Liver (tissue), 9 donors: ENCODE measurements around the gene KLK7. TPM values are rescaled to one million over a fixed set of nuclear protein-coding genes. Genes with fewer than 3 reads are reported as not detected.

Experiments used
- DNase-seq: peaks from one replicate; pipeline ENCODE4 v3.0.0-alpha.2; 2017; ENCODE audit warnings: low spot score
- H3K27ac ChIP-seq, 2 donors: one replicate each; pipeline ENCODE4 v1.7.0; 2013; ENCODE audit warnings: inconsistent platforms in 2 of 2, low read length in 2 of 2, control low read depth in 1 of 2, low read depth in 1 of 2, mild to moderate bottlenecking in 1 of 2
- H3K27me3 ChIP-seq, 4 donors: one replicate each; pipeline versions ENCODE4 v1.6.1 to v1.7.0; 2013; ENCODE audit warnings: low read length in 3 of 4, inconsistent platforms in 1 of 4, mild to moderate bottlenecking in 1 of 4, moderate library complexity in 1 of 4; ENCODE audit not compliant: control insufficient read depth in 4 of 4, insufficient read depth in 4 of 4
- H3K36me3 ChIP-seq, 4 donors: one replicate each; pipeline versions ENCODE4 v1.6.1 to v1.7.0; 2013; ENCODE audit warnings: low read length in 3 of 4, mild to moderate bottlenecking in 3 of 4, low read depth in 1 of 4, moderate library complexity in 1 of 4; ENCODE audit not compliant: control insufficient read depth in 4 of 4, insufficient read depth in 3 of 4
- H3K4me1 ChIP-seq, 4 donors: one replicate each; pipeline versions ENCODE4 v1.6.1 to v1.7.0; 2013; ENCODE audit warnings: low read length in 3 of 4, mild to moderate bottlenecking in 3 of 4, moderate library complexity in 1 of 4; ENCODE audit not compliant: control insufficient read depth in 4 of 4, insufficient read depth in 4 of 4
- H3K4me3 ChIP-seq, 3 donors: one replicate each; pipeline versions ENCODE4 v1.6.1 to v1.7.0; 2013; ENCODE audit warnings: low read length in 3 of 3, control low read depth in 1 of 3, low read depth in 1 of 3, mild to moderate bottlenecking in 1 of 3
- H3K9ac ChIP-seq, 2 donors: one replicate each; pipeline ENCODE4 v1.7.0; 2013; ENCODE audit warnings: low read length in 2 of 2, mild to moderate bottlenecking in 2 of 2, moderate library complexity in 2 of 2, control low read depth in 1 of 2, low read depth in 1 of 2
- H3K9me3 ChIP-seq, 4 donors: one replicate each; pipeline versions ENCODE4 v1.6.1 to v1.7.0; 2013; ENCODE audit warnings: low read length in 3 of 4; ENCODE audit not compliant: control insufficient read depth in 4 of 4
- ATF3 ChIP-seq: IDR thresholded peaks from 2 replicates; pipeline ENCODE4 v1.6.1; 2016; ENCODE audit warnings: antibody characterized with exemption
- CTCF ChIP-seq: fragments of 150-350 bp; IDR thresholded peaks from 2 replicates; pipeline ENCODE4 v1.5.1; 2017; ENCODE audit warnings: improper control_type of control experiment, low read depth, low read length; ENCODE audit not compliant: missing input control
- EGR1 ChIP-seq, 2 donors: IDR thresholded peaks; 2 replicates each; pipeline ENCODE4 v1.6.1; 2016 to 2018; ENCODE audit warnings: antibody characterized with exemption in 2 of 2, low read depth in 2 of 2
- FOXA1 ChIP-seq: IDR thresholded peaks from 2 replicates; pipeline ENCODE4 v1.6.1; 2016; ENCODE audit warnings: antibody characterized with exemption
- FOXA2 ChIP-seq: IDR thresholded peaks from 2 replicates; pipeline ENCODE4 v1.6.1; 2016; ENCODE audit warnings: antibody characterized with exemption
- GABPA ChIP-seq, 2 donors: IDR thresholded peaks in 1 of 2; conservative IDR thresholded peaks in 1 of 2; 2 replicates each; pipeline ENCODE4 v1.6.1; 2016; ENCODE audit warnings: antibody characterized with exemption in 2 of 2, mild to moderate bottlenecking in 1 of 2, moderate library complexity in 1 of 2
- HNF4A ChIP-seq, 2 donors: conservative IDR thresholded peaks; 2 replicates each; pipeline ENCODE4 v1.6.1; 2016; ENCODE audit warnings: antibody characterized with exemption in 2 of 2, mild to moderate bottlenecking in 2 of 2
- HNF4G ChIP-seq: IDR thresholded peaks from 2 replicates; pipeline ENCODE4 v1.6.1; 2016; ENCODE audit warnings: antibody characterized with exemption
- JUND ChIP-seq, 2 donors: IDR thresholded peaks; 2 replicates each; pipeline ENCODE4 v1.6.1; 2016; ENCODE audit warnings: antibody characterized with exemption in 2 of 2
- MAX ChIP-seq: IDR thresholded peaks from 2 replicates; pipeline ENCODE4 v1.6.1; 2016; ENCODE audit warnings: antibody characterized with exemption
- NR2F2 ChIP-seq: IDR thresholded peaks from 2 replicates; pipeline ENCODE4 v1.6.1; 2016; ENCODE audit warnings: antibody characterized with exemption
- RAD21 ChIP-seq, 2 donors: IDR thresholded peaks; 2 replicates each; pipeline ENCODE4 v1.6.1; 2016; ENCODE audit warnings: antibody characterized with exemption in 2 of 2, mild to moderate bottlenecking in 2 of 2
- REST ChIP-seq: IDR thresholded peaks from 2 replicates; pipeline ENCODE4 v1.6.1; 2016; ENCODE audit warnings: antibody characterized with exemption, mild to moderate bottlenecking
- RXRA ChIP-seq, 2 donors: IDR thresholded peaks; 2 replicates each; pipeline ENCODE4 v1.6.1; 2017 to 2018; ENCODE audit warnings: antibody characterized with exemption in 2 of 2, mild to moderate bottlenecking in 1 of 2
- SP1 ChIP-seq: IDR thresholded peaks from 2 replicates; pipeline ENCODE4 v1.6.1; 2018; ENCODE audit warnings: antibody characterized with exemption, mild to moderate bottlenecking
- TAF1 ChIP-seq: conservative IDR thresholded peaks from 2 replicates; pipeline ENCODE4 v1.6.1; 2016; ENCODE audit warnings: antibody characterized with exemption, mild to moderate bottlenecking
- YY1 ChIP-seq: IDR thresholded peaks from 2 replicates; pipeline ENCODE4 v1.6.1; 2016; ENCODE audit warnings: antibody characterized with exemption, mild to moderate bottlenecking
- ZBTB33 ChIP-seq: IDR thresholded peaks from 2 replicates; pipeline ENCODE4 v1.6.1; 2016; ENCODE audit warnings: antibody characterized with exemption
- WGBS: extraction: QIAGEN DNeasy Blood & Tissue Kit; methylation state at CpG from one replicate; pipeline ENCODE4 v1.1.7; 2013; 5-methylcytosine and 5-hydroxymethylcytosine counted together
- polyA plus RNA-seq, 2 donors: library from polyadenylated mRNA; stranded (reverse) in 1 of 2; unstranded in 1 of 2; fragments of 200-250 nt in 1 of 2; fragments of >200 nt in 1 of 2; fragmentation: Nextera tagmentation in 1 of 2; extraction: Ambion mirVana in 1 of 2; gene quantifications; one replicate each; pipeline versions ENCODE4 v1.2.1 to v1.2.3, GENCODE V29; 2013 to 2015
- total RNA-seq, 2 donors: library from RNA; depleted of rRNA; stranded (reverse); fragments of >200 nt; gene quantifications; one replicate each; pipeline ENCODE4 v1.2.3, GENCODE V29; 2014
- donor health status: healthy.
- donor health status: healthy.
- donor health status: healthy.
- donor health status: healthy.
- donor health status: healthy.

The KLK7 gene
- total and polyA plus RNA-seq, 4 donors = not detected

GRCh38 chr19:51026554-51026831 lies 42.8 kb upstream of the KLK7 start, which contains the start of gene KLK11:
Gene KLK11, minus strand, starts transcription at chr19:51026616. Its CDS starts 985 bp downstream, at chr19:51025631.
- 78% methylated on average over 11 of the region's 11 CpGs for WGBS
- Histone ChIP-seq H3K36me3 (no peaks in the 10 kb centered on the region), H3K4me3 (no peak within 1 kb of the TSS), H3K27me3 (peaks cover 0 to 8% (median 0%) of the 10 kb centered on the region in 4 donors), H3K4me1 (no peaks in the 10 kb centered on the region), H3K9ac (no peak within 1 kb of the TSS), H3K27ac (no peak within 1 kb of the TSS), H3K9me3 (peaks cover 0 to 3% (median 0%) of the 10 kb centered on the region in 4 donors)
- no peak for DNase-seq
- TF ChIP-seq HNF4G (no peak), GABPA (IDR thresholded peaks at IDR 0.05 in 1 of 2, conservative IDR thresholded peaks at IDR 0.05 in 1 of 2) (no peak), YY1 (no peak), ATF3 (no peak), EGR1 (IDR thresholded peaks at IDR 0.05; ENCODE audit: low read depth in 2 of 2) (no peak), FOXA1 (no peak), ZBTB33 (no peak), CTCF (no peak), TAF1 (no peak), FOXA2 (no peak), RXRA (IDR thresholded peaks at IDR 0.05) (no peak), RAD21 (IDR thresholded peaks at IDR 0.05) (no peak), SP1 (no peak), MAX (no peak), JUND (IDR thresholded peaks at IDR 0.05) (no peak), NR2F2 (no peak), HNF4A (conservative IDR thresholded peaks at IDR 0.05) (no peak)

- 54% methylated on average over 18 of the region's 18 CpGs for WGBS
- H3K27me3 ChIP-seq = peaks cover 0 to 8% (median 0%) of the 10 kb centered on the region in 4 donors
- H3K4me1 ChIP-seq = no peaks in the 10 kb centered on the region
- DNase-seq = no peak
- H3K4me3 ChIP-seq = no peak overlapping the region
- no peak overlapping the region for H3K9ac ChIP-seq
- H3K27ac ChIP-seq = no peak overlapping the region
- TF ChIP-seq SP1 (no peak), REST (no peak), HNF4A (conservative IDR thresholded peaks at IDR 0.05) (no peak), MAX (no peak), NR2F2 (no peak), ZBTB33 (no peak), RXRA (IDR thresholded peaks at IDR 0.05) (no peak), ATF3 (no peak), JUND (IDR thresholded peaks at IDR 0.05) (no peak), HNF4G (no peak), TAF1 (no peak), FOXA1 (no peak)
- no peaks in the 10 kb centered on the region for H3K36me3 ChIP-seq
- peaks cover 0 to 3% (median 0%) of the 10 kb centered on the region in 4 donors for H3K9me3 ChIP-seq
Observed at GRCh38 chr19:51025809-51026553, 42.3 kb upstream of the KLK7 start.
